HG03196 (cell line): Measurements from ENCODE around the gene OPN4.

Experiments
- ATAC-seq: cut with Tn5 transposase; IDR thresholded peaks from one replicate; pipeline ENCODE4 v1.9.1; 2021; ENCODE audit not compliant: unreplicated experiment

The OPN4 gene

GRCh38 chr10:86647773-86648703 lies 6.3 kb upstream of the OPN4 start:
- ATAC-seq, result no peak

- ATAC-seq, result no peak
Observed at GRCh38 chr10:86648704-86649427, 5.5 kb upstream of the OPN4 start.

GRCh38 chr10:86649471-86650150 lies 4.7 kb upstream of the OPN4 start:
- no peak for ATAC-seq

GRCh38 chr10:86650151-86650550 lies 4.2 kb upstream of the OPN4 start:
- no peak for ATAC-seq

- no peak for ATAC-seq
Observed at GRCh38 chr10:86651021-86651471, 3.3 kb upstream of the OPN4 start.

- no peak for ATAC-seq
Observed at GRCh38 chr10:86651631-86652331, 2.6 kb upstream of the OPN4 start.

GRCh38 chr10:86652361-86653202 lies 1.8 kb upstream of the OPN4 start:
- ATAC-seq, result no peak

GRCh38 chr10:86653379-86653778 lies 968 bp upstream of the OPN4 start:
- no peak for ATAC-seq

- no peak for ATAC-seq
Observed at GRCh38 chr10:86653987-86654386, 360 bp upstream of the OPN4 start.

GRCh38 chr10:86655173-86655540 lies 810 bp downstream of the OPN4 start:
- no peak for ATAC-seq

GRCh38 chr10:86655596-86655995 lies 1.2 kb downstream of the OPN4 start:
- no peak for ATAC-seq

- no peak for ATAC-seq
Observed at GRCh38 chr10:86657011-86657395, 2.7 kb downstream of the OPN4 start.

- ATAC-seq, result no peak
Observed at GRCh38 chr10:86657396-86658011, 3.2 kb downstream of the OPN4 start.

GRCh38 chr10:86658261-86658741 lies 4.0 kb downstream of the OPN4 start:
- no peak for ATAC-seq

- no peak for ATAC-seq
Observed at GRCh38 chr10:86658751-86659150, 4.4 kb downstream of the OPN4 start.

- ATAC-seq, result no peak
Observed at GRCh38 chr10:86659161-86659691, 4.9 kb downstream of the OPN4 start.

- no peak for ATAC-seq
Observed at GRCh38 chr10:86659721-86660453, 5.5 kb downstream of the OPN4 start.

- ATAC-seq, result no peak
Observed at GRCh38 chr10:86661161-86662025, 7.0 kb downstream of the OPN4 start.
